ENCODE measurements around the gene ENO4. TPM values are rescaled to one million over a fixed set of nuclear protein-coding genes. Genes with fewer than 3 reads are reported as not detected.
A peak's percentile ranks its signal among the peaks of the same experiment; 100 is the strongest.

The ENO4 gene
- total RNA-seq, 2 experiments from 2014 or later: not detected

GRCh38 chr10:116836902-116837523 is 12.3 kb upstream of the ENO4 start:
- no peaks in the 10 kb centered on the region for H3K9me3 Mint-ChIP-seq
- no peak overlapping the region for H3K4me3 Mint-ChIP-seq
- CTCF ChIA-PET: no interaction called here
- H3K27ac Mint-ChIP-seq: no peak overlapping the region
- DNase-seq: no peak
- peaks cover 8% of the 10 kb centered on the region for H3K27me3 Mint-ChIP-seq
- no peaks in the 10 kb centered on the region for H3K36me3 Mint-ChIP-seq (ENCODE audit: low read depth)
- POLR2A ChIA-PET: no interaction called here
- H3K4me1 Mint-ChIP-seq: no peaks in the 10 kb centered on the region

GRCh38 chr10:116838143-116838725 is 11.1 kb upstream of the ENO4 start:
- Mint-ChIP-seq H3K9me3 (no peaks in the 10 kb centered on the region), H3K4me1 (no peaks in the 10 kb centered on the region), H3K4me3 (no peak overlapping the region), H3K27me3 (peaks cover 10% of the 10 kb centered on the region), H3K36me3 (ENCODE audit: low read depth) (no peaks in the 10 kb centered on the region), H3K27ac (no peak overlapping the region)
- no peak for DNase-seq
- CTCF ChIA-PET: interaction anchor here (1.2 kb wide), 1 partner anchor 337 kb away, joined by 3 read pairs; no protein-coding TSS in a partner anchor
- POLR2A ChIA-PET: no interaction called here

GRCh38 chr10:116840389-116841075 is 8.8 kb upstream of the ENO4 start:
- H3K4me1 Mint-ChIP-seq: no peaks in the 10 kb centered on the region
- H3K36me3 Mint-ChIP-seq (ENCODE audit: low read depth): no peaks in the 10 kb centered on the region
- H3K27ac Mint-ChIP-seq: no peak overlapping the region
- ChIA-PET POLR2A (no interaction called here), CTCF (no interaction called here)
- no peak for DNase-seq
- H3K27me3 Mint-ChIP-seq: peaks cover 15% of the 10 kb centered on the region
- H3K9me3 Mint-ChIP-seq: no peaks in the 10 kb centered on the region
- H3K4me3 Mint-ChIP-seq: no peak overlapping the region

- Mint-ChIP-seq H3K27me3 (peaks cover 48% of the 10 kb centered on the region), H3K4me1 (peaks cover 7% of the 10 kb centered on the region), H3K36me3 (ENCODE audit: low read depth) (no peaks in the 10 kb centered on the region), H3K9me3 (no peaks in the 10 kb centered on the region), H3K27ac (no peak overlapping the region), H3K4me3 (no peak overlapping the region)
- DNase-seq: no peak
- ChIA-PET CTCF (no interaction called here), POLR2A (no interaction called here)
Observed at GRCh38 chr10:116845823-116846222, 3.5 kb upstream of the ENO4 start.

GRCh38 chr10:116848032-116848943 is 1.0 kb upstream of the ENO4 start:
- H3K27ac Mint-ChIP-seq: no peak overlapping the region

GRCh38 chr10:116848944-116849247 is 403 bp upstream of the ENO4 start:
- Mint-ChIP-seq H3K27me3 (peaks cover 50% of the 10 kb centered on the region), H3K4me1 (peaks cover 7% of the 10 kb centered on the region), H3K9me3 (no peaks in the 10 kb centered on the region), H3K4me3 (no peak overlapping the region), H3K27ac (no peak overlapping the region), H3K36me3 (ENCODE audit: low read depth) (no peaks in the 10 kb centered on the region)
- CTCF ChIA-PET: no interaction called here
- no peak for DNase-seq
- POLR2A ChIA-PET: no interaction called here

More at GRCh38 chr10:116848032-116848943, 1.0 kb upstream of the ENO4 start:
- DNase-seq: no peak
- Mint-ChIP-seq H3K9me3 (no peaks in the 10 kb centered on the region), H3K4me3 (no peak overlapping the region), H3K36me3 (ENCODE audit: low read depth) (no peaks in the 10 kb centered on the region), H3K4me1 (peaks cover 7% of the 10 kb centered on the region), H3K27me3 (peaks cover 50% of the 10 kb centered on the region)
- ChIA-PET POLR2A (no interaction called here), CTCF (interaction anchor here (0.5 kb wide), 1 partner anchor 1193 kb away, joined by 3 read pairs; no protein-coding TSS in a partner anchor)

GRCh38 chr10:116850058-116850611 is 836 bp downstream of the ENO4 start:
- Mint-ChIP-seq H3K27ac (no peak overlapping the region), H3K36me3 (ENCODE audit: low read depth) (no peaks in the 10 kb centered on the region), H3K4me1 (peaks cover 7% of the 10 kb centered on the region), H3K27me3 (peaks cover 48% of the 10 kb centered on the region), H3K9me3 (no peaks in the 10 kb centered on the region), H3K4me3 (peak overlapping the region; percentile 17)
- no peak for DNase-seq
- ChIA-PET CTCF (no interaction called here), POLR2A (no interaction called here)

- H3K4me1 Mint-ChIP-seq: peaks cover 7% of the 10 kb centered on the region
Observed at GRCh38 chr10:116852246-116852645, 2.9 kb downstream of the ENO4 start.

GRCh38 chr10:116853287-116853686 is 4.0 kb downstream of the ENO4 start:
- ChIA-PET CTCF (no interaction called here), POLR2A (no interaction called here)

More at GRCh38 chr10:116852246-116852645, 2.9 kb downstream of the ENO4 start:
- H3K27ac Mint-ChIP-seq: no peak overlapping the region
- H3K4me3 Mint-ChIP-seq: no peak overlapping the region
- H3K36me3 Mint-ChIP-seq (ENCODE audit: low read depth): no peaks in the 10 kb centered on the region
- no peaks in the 10 kb centered on the region for H3K9me3 Mint-ChIP-seq
- DNase-seq: no peak
- POLR2A ChIA-PET: no interaction called here
- H3K27me3 Mint-ChIP-seq: peaks cover 39% of the 10 kb centered on the region
- CTCF ChIA-PET: no interaction called here

GRCh38 chr10:116853701-116854100 is 4.4 kb downstream of the ENO4 start:
- CTCF ChIA-PET: no interaction called here
- Mint-ChIP-seq H3K9me3 (peaks cover 3% of the 10 kb centered on the region), H3K27me3 (peaks cover 24% of the 10 kb centered on the region), H3K4me1 (peaks cover 2% of the 10 kb centered on the region), H3K4me3 (no peak overlapping the region), H3K27ac (no peak overlapping the region), H3K36me3 (ENCODE audit: low read depth) (no peaks in the 10 kb centered on the region)
- no peak for DNase-seq
- POLR2A ChIA-PET: no interaction called here

More at GRCh38 chr10:116853287-116853686, 4.0 kb downstream of the ENO4 start:
- Mint-ChIP-seq H3K27me3 (peaks cover 28% of the 10 kb centered on the region), H3K4me3 (no peak overlapping the region), H3K27ac (no peak overlapping the region), H3K4me1 (peaks cover 4% of the 10 kb centered on the region), H3K9me3 (peaks cover 3% of the 10 kb centered on the region), H3K36me3 (ENCODE audit: low read depth) (no peaks in the 10 kb centered on the region)
- DNase-seq: no peak

- no peak for DNase-seq
- Mint-ChIP-seq H3K4me1 (no peaks in the 10 kb centered on the region), H3K27ac (no peak overlapping the region), H3K27me3 (no peaks in the 10 kb centered on the region), H3K4me3 (no peak overlapping the region), H3K9me3 (peaks cover 3% of the 10 kb centered on the region), H3K36me3 (ENCODE audit: low read depth) (no peaks in the 10 kb centered on the region)
- CTCF ChIA-PET: no interaction called here
- POLR2A ChIA-PET: no interaction called here
Observed at GRCh38 chr10:116857156-116857555, 7.9 kb downstream of the ENO4 start.

- Mint-ChIP-seq H3K27me3 (no peaks in the 10 kb centered on the region), H3K4me1 (no peaks in the 10 kb centered on the region), H3K36me3 (ENCODE audit: low read depth) (no peaks in the 10 kb centered on the region), H3K27ac (no peak overlapping the region), H3K9me3 (peaks cover 3% of the 10 kb centered on the region), H3K4me3 (no peak overlapping the region)
- DNase-seq: no peak
- ChIA-PET POLR2A (no interaction called here), CTCF (no interaction called here)
Observed at GRCh38 chr10:116861796-116862195, 12.5 kb downstream of the ENO4 start.

- H3K4me3 Mint-ChIP-seq: no peak overlapping the region
- no peaks in the 10 kb centered on the region for H3K4me1 Mint-ChIP-seq
- H3K27ac Mint-ChIP-seq: no peak overlapping the region
- CTCF ChIA-PET: no interaction called here
- H3K27me3 Mint-ChIP-seq: no peaks in the 10 kb centered on the region
- no peaks in the 10 kb centered on the region for H3K9me3 Mint-ChIP-seq
- DNase-seq: no peak
- no peaks in the 10 kb centered on the region for H3K36me3 Mint-ChIP-seq (ENCODE audit: low read depth)
- POLR2A ChIA-PET: no interaction called here
Observed at GRCh38 chr10:116864436-116864835, 15.1 kb downstream of the ENO4 start.

Measured in activated CD4-positive, alpha-beta memory T cell treated with anti-CD3 and anti-CD28 coated beads, Interleukin-2, amount 10 ng/mL, durations not matched to agents 7 days and 5 days (primary cell).